ENCODE data around the gene TLE6.
"Not testable (repeated sequence)": the region's sequence is repeated elsewhere in the genome, so short reads cannot be mapped to it uniquely, and the experiment has no call there.

The TLE6 gene

DNA sequence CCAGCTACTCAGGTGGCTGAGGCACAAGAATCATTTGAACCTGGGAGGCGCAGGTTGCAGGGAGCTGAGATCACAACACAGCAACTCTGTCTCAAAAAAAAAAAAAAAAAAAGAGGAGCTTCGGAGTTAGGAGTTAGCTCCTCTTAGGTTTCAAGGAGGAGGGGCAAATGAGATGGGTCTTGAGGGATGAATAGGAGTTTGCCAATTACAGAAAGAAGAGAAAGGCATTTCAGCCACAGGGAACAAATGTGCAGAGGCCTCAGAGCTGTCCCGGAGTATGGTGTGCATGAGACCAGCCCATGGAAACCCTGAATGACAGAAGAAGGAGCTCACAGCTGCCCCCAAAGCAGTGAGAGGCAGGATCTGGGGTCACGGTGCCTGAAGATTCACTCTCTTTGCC is 27.2 kb downstream of the TLE6 start:
- no peak for DNase-seq (ENCODE audit: low read depth in 3 of 3)

DNA sequence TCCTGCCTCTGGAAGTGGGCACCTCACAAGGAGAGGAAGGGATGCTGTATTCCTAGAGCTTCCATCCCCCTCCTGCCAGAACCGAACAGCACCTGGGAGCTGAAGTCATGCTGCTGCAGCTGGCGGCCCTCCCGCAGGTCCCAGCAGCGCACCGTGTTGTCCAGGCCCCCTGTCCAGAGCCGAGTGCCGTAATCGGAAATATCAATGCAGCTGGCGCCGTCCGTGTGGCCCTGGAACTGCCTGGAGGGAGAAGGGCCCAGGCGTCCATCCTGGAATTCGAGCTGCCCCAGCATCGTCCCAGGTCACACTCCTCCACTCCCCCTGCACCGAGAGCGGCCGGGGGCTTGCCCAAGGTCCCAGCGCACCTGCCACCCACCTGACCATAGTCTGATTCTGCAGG is 28.0 kb downstream of the TLE6 start:
- DNase-seq (ENCODE audit: low read depth in 3 of 3) = no peak

DNA sequence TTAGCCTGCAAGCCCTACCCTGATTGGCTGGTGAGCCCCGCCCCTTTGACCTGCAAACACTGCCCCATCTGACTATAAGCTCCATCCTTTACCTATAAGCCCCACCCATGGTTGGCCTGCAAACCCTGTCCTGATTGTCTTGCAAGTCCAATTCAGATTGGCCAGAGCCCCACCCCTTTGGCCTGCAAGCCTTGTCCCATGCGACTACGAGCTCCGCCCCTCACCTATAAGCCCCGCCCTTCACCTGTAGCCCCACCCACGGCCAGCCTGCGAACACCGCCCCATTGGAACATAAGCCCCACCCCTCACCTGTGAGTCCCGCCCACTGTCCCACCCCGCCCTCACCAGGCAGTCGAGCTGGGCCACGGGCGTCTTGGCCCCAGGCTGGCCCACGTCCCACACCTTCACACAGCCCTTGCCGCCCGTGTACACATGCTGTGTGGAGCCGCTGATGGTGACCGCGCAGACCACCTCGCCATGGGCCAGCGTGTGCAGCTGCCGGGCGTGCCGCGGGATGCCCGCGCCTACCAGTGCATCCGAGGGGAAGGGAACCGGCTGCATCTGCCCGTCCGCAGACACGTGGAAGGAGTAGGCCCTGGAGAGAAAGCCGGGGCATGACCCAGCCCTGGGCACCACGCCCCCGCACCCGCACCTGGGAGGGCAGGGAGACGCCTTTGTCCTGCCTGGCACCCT is 28.9 kb downstream of the TLE6 start:
- peak in 1 of 3 donors; percentile 26 for DNase-seq (ENCODE audit: low read depth in 3 of 3)

DNA sequence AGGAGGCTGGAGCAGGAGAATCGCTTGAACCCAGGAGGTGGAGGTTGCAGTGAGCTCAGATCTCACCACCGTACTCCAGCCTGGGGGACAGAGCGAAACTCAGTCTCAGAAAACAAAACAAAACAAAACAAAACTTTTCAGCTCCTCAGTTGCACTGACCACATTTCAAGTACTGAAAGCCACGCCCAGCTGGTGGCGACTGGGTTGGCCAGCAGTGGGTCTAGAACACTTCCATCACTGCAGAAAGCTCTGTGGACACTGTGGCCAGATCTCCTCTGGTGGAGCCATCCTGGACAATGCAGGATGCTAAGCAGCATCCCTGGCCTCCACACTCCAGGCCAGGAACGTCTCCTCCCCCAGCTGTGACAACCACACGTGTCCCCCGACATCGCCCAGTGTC is 30.6 kb downstream of the TLE6 start:
- DNase-seq (ENCODE audit: low read depth in 3 of 3) = no peak

DNA sequence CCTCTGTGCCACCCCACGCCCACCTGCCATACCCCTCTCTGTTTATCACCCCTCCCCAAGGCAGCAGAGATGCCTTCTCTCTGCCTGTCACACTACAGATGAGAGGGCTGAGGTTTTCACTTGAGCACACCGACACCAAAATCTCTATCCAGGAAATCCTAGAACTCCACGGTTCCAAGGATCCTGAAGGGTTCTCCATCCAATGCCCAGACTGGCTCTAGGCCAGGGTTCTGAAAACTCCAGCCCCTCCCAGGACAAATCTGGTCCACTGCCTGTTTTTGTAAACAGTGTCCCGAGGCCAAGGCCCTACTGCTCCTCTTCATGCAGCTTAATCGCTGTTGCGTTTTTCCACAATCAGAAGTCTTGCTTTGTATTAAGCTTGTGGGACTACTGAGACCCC is 31.6 kb downstream of the TLE6 start:
- no peak for DNase-seq (ENCODE audit: low read depth in 3 of 3)

DNA sequence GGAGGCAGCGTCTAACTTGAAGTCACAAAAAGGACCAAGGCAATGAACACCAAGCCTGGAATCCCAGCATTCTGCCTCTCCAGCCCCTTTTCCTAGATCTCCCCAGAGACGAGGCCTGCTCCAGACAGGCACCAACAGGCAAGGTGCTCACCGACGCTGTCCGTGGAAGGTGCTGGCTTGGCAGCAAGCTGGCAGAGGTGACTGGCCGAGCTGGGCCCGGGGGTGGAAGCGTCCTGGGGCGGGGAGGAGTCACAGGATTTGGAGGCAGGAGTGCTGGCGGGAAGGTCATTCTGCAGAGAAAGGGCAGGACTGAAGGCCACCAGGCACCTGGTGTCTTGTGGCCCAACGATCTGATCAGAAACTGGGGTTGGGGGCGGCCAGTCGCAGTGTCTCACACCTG is 33.5 kb downstream of the TLE6 start:
- no peak for DNase-seq (ENCODE audit: low read depth in 3 of 3)

DNA sequence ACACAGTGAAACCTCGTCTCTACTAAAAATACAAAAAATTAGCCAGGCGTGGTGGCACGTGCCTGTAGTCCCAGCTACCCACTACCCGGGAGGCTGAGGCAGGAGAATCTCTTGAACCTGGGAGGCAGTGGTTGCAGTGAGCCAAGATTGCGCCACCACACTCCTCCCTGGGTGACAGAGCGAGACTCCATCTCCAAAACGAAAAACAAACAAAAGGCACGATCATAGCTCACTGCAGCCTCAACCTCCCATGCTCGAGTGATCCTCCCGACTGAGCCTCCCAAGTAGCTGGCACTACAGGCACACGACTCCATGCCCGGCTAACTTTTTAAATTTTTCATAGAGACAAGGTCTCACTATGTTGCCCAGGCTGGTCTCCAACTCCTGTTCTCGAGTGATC is 34.7 kb downstream of the TLE6 start:
- DNase-seq (ENCODE audit: low read depth in 3 of 3) = not testable (repeated sequence)

DNA sequence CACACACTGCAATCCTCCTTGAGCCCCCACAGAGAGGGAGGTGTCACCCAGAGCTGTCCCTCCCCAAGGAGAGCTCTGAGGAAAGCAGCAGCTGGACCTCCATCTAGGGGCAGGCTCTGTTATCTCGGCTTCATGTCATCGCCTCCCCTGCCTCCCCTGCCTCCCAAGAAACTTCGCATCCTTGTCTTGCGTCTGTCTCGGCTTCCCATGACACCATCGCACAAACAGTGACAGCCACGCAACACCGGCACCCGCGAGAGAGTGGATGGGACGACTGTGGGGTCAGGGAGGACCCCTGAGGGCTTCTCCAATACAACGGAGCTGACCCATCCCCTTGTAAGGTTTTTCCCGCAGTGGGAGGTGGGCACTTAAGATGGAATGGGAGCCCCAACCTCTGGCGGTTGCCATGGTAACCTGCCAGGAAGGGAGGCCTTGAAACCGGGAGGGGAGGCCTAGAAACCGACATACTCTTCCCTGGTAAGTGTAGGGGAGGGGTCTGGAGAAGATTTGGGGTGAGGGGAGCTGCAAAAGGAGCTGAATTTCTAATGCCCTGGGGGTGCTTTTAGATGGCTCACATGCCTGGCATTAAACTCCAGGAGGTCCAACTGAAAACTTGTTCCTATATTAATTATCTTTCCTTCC is 35.4 kb downstream of the TLE6 start:
- DNase-seq (ENCODE audit: low read depth in 3 of 3) = no peak

DNA sequence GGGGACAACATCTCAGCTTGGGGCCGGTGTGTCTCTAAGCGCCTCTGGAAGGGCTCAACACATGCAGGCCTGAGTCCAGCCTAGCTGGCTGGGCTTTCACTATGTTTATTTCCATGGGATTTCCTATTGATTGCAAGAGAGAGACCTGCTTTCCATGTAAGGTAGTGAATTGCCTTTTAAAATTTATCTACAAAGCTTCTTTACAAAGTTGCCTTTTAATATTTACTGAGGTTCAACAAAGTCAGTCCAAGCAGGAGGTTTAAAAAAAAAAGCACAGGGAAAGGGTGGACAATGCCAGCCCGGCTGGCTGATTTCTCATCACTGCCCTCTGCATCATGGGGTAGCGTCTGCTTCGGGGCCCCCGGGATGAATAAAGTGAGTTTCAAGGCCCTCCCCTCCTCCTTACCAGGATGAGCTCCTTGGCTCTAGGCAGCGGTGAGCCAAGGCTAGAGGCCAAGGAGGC is 35.9 kb downstream of the TLE6 start:
- DNase-seq (ENCODE audit: low read depth in 3 of 3) = no peak

DNA sequence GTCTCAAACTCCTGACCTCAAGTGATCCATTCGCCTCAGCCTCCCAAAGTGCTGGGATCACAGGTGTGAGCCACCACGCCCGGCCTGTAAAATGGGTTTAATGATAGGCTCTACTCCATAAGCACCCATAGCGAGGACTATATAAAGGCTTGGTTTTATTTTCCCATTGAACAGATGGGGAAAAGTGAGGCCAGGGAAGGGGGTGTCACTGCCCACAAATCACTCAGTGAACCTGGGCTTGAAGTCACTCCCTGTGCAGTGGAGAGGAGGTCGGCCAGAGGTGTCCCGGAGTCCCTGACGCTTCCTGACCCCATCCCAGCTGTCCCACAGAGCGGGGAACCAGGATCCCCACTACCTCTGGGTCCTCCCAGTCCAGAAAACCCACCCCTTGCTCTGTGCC is 36.8 kb downstream of the TLE6 start:
- DNase-seq (ENCODE audit: low read depth in 3 of 3) = no peak

DNA sequence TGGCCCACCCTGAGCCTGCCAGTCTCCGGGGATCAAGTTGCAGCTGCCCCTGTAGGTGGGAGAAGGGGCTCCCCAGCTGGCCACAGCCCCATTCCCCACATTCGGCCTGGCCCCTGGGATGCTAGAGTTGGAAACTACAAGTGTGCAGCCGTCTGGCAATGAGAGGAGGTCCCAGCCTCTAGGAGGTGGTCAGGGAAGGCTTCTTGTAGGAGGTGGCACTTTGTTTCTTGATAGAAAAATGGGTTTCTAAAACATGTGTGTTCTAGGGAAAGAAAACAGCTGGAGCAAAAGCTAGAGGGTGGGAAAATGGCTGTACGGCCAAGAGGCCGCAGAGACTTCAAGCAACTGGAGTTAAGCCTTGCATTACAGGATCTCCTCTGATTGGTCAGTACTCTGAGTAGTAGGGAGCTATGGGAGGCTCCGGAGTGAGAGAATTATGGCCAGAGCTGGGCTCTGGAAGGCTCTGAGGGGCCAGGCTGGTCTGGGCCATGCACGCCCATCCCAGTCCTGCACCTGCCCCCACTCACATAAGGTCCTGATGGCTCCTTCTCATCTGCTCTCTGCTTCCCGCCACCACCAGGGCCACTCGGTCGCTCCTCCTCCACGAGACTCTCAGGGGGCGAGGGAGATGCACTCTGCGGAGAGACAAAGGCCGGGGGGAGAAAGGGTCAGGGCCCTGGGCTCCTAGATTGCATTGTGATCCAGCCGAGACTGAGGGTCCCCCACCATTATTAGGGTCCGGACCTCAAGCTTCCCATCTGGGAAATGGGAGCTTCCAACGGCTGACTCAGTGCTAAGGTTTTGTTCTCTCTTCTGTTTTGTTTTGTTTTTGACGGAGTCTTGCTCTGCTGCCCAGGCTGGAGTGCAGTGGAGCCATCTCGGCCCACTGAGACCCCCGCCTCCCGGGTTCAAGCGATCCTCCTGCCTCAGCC is 38.0 kb downstream of the TLE6 start:
- DNase-seq (ENCODE audit: low read depth in 3 of 3) = no peak

DNA sequence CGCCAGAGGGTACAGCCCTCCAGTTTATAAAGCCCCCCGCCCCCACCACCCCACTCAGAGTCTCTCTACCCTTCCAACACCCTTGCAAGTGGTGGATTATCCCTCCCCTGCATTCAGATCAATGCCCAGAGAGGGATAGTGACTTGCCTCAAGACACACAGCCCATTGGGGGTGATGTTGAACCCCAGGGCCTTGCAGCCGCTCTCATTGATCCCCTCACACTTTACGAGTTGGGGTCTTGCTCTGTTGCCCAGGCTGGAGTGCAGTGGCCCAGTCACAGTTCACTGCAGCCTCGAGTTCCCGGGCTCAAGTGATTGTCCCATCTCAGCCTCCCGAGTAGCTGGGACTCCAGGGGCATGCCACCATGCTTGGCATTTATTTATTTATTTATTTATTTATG is 40.6 kb downstream of the TLE6 start:
- no peak for DNase-seq (ENCODE audit: low read depth in 3 of 3)

DNA sequence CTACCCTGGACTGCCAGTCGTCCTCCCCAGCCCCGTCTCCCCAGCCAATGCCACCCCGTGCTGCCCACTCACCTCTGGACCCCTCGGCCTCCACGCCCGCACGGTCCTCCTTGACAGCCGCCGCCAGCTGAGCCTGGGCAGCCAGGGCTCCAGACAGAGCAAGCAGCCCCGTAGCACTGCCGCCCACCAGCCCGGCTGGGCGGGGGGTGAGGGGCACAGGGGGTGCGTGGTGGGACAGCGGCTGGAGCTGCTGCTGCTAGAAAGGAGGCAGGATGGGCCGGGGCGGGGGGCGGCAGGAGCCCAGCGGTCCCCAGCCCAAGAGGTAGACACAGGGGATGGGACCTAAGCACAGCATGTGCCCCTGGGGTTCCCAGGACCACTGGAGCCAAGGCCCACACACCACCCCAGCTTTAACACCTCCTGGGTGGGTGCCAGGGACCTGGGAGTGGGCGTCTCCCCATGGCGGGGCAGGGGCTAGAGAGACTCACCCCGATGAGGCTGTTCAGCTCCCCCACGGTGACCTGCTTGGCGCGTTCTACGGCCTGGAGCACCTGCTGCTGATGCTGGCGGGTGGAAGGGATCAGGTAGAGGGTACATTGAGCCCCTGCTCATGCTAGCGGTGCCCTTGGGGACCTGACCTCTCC is 42.0 kb downstream of the TLE6 start:
- no peak for DNase-seq (ENCODE audit: low read depth in 3 of 3)

DNA sequence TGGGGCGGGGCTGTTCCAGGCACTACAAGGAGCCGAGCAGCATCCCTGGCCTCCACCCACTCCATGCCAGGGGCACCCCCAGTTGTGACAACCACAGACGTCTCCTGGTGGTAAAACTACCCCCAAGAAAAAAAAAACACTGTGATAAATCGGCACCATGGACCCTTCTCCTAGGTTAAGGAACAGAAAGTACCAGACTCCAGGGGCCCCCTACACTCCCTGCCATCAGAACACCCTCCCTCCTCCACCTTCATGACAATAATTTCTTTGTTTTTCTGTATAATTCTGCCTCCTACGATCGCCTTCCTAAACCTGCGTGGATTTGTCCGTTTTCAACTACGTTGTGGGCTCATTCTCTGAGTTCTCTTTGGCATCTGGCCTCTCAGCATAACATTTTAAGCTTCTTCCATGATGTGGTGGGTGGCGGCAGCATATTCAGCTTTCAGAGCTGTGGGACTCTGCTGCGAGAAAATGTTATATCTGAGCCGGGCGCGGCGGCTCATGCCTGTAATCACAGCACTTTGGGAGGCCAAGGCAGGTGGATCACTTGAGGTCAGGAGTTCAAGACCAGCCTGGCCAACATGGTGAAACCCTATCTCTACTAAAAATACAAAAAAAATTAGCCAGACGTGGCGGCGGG is 43.1 kb downstream of the TLE6 start:
- no peak for DNase-seq (ENCODE audit: low read depth in 3 of 3)

DNA sequence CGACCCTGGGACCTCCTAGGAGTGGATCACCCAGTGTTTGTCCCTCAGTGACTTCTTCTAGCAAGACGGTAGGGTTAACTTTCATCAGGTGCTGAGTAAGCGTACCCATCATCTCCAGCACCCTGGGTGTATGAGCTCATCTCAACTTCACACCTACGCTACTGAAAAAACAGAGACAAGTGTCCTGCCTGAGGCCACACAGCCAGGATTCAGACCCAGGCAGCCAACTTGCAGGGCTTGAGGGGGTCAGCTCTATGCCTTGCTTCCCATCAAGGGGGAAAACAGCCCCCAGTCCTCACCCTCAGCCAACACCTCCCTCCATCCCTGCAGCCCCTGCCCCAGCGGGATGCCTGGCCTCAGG is 47.1 kb downstream of the TLE6 start:
- DNase-seq (ENCODE audit: low read depth in 3 of 3) = no peak

DNA sequence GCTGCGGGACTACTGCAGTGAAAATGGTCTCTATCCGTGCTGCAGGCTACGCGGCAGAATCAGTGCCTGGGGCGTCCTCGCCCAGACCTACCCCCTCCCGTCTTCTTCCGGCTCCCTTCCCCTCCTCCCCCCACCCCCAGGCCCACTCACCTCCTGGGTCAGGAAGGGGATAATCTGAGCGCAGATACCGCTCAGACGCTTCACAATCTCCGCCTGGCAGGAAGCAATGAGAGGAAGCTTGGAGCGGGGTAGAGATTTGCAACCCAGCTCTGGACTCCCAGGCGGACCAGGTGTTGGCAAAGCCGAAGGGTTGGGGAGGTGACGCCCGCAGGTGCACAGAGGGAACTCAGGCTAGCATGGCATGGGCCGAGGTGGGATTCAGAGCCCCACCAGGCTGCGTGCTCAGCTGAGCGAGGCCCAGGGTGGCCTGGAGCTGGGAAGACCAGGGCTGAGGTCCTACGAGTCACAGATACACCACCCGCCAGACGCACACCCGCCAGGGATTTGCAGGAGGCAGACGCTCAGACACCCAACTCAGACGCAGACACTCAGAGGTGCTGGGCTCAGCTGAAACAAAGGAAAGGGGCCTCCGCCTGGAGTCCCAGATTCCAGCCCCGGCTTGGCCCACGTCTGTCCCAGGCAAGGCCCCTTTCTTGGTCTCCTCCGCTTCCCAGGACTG is 47.6 kb downstream of the TLE6 start:
- no peak for DNase-seq (ENCODE audit: low read depth in 3 of 3)

DNA sequence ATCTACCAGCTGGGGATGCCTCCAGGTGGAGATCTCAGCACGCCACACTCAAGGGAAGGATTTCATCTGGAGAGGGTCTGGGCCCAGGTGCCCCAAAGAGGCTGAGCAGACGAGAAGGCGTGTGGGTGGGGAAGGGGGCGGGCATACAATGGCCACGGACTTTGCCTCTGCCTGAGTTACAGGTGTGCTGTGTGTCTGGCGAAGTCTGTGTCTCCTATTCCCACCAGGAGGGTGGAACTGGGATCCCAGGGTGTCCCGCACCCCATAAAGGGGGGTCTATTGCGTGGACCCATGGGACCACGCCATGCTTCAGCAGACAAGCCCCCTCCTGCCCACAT is 48.2 kb downstream of the TLE6 start:
- no peak for DNase-seq (ENCODE audit: low read depth in 3 of 3)

DNA sequence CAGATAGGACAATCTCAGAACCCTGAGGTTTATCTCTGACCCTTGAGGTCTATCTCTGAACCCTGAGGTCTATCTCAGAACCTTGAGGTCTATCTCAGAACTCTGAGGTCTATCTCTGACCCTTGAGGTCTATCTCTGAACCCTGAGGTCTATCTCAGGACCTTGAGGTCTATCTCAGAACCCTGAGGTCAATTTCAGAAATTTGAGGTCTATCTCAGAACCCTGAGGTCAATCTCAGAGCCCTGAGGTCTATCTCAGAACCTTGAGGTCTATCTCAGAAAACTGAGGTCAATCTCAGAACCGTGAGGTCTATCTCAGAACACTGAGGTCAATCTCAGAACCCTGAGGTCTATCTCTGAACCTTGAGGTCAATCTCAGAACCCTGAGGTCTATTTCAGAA is 49.4 kb downstream of the TLE6 start:
- DNase-seq (ENCODE audit: low read depth in 3 of 3) = no peak

DNA sequence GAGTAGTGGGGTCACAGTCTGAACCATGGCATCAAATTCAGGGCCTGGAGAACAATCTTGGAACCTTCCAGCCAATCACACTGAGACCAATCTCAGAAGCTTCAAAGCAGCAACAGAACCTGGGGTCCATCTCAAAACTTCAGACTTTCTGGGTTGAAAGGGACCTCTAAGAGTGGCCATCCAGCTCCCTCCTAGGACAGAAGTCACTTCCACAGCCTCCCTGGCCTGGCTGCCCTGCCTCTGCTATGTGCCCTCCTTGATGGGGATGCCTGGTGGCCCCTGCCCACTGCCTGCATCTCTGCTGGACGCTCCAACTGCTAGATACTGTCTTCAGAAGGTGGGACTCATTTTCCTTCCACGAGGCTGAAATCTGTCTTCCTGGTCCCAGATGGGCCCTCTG is 49.9 kb downstream of the TLE6 start:
- DNase-seq (ENCODE audit: low read depth in 3 of 3) = no peak

DNA sequence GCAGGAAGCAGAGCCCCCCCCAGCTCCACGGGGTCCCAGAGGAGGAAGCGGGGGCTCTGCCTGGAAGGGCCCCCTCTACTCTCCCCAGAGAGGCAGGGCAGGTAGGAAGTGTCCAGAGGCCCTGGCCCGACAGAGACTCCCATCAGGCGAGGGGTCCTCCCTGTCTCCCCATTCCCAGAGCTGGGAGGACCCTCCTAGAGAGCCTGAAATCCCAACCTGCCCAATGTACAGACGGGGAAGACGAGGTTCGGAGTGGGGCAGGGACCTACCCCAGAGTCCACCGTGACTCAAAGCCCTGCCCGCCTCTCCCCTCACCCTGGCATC is 50.6 kb downstream of the TLE6 start:
- DNase-seq (ENCODE audit: low read depth in 3 of 3) = no peak

DNA sequence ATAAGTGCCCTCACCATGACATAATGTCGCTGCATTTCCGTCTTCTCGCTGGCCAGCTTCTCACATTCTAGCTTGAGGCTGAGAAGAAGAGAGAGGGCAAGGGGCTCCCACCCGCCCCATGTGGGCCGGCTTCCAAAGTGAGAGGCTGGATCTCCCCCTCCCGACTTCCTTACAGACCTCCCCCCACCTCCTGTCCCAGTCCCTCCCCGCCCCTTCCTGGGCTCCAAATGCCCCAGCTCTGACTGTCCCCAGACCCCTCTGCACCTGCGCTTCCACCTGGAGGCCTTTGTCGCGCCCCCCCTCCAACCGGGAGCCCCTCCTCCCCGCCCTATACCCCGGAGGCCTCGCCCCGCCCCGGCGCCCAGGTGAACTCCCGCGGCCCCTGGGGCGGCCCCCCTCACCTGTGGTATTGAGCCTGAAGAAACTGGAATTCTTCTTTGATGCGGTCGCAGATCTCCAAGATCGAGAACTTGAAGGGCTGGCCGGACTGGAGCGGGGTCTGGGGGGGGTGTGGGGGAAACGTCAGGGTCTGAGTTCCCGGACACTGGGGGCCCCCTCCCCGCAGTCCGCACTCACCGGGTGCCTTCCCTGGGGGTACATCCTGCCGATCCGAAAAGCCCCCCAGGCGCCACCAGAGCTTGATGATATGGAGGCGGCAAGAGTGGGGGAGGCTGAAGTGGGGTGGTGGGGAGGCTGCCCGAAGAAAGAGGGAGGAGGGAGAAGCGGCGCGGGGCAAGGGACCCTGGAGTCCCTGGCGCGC is 51.1 kb downstream of the TLE6 start:
- no peak for DNase-seq (ENCODE audit: low read depth in 3 of 3)
